NB4 (cell line): ENCODE measurements around the gene ABO.

Source experiments
- MYC ChIP-seq: IDR thresholded peaks from 2 replicates; pipeline ENCODE4 v1.6.1; 2011; ENCODE audit warnings: low read depth, low read length
- TF ChIP-seq, protein P1 (sequence below): IDR thresholded peaks from one replicate; pipeline ENCODE4 v1.5.1; 2012; ENCODE audit warnings: low read depth, low read length

- TF ChIP-seq, protein P1, sequence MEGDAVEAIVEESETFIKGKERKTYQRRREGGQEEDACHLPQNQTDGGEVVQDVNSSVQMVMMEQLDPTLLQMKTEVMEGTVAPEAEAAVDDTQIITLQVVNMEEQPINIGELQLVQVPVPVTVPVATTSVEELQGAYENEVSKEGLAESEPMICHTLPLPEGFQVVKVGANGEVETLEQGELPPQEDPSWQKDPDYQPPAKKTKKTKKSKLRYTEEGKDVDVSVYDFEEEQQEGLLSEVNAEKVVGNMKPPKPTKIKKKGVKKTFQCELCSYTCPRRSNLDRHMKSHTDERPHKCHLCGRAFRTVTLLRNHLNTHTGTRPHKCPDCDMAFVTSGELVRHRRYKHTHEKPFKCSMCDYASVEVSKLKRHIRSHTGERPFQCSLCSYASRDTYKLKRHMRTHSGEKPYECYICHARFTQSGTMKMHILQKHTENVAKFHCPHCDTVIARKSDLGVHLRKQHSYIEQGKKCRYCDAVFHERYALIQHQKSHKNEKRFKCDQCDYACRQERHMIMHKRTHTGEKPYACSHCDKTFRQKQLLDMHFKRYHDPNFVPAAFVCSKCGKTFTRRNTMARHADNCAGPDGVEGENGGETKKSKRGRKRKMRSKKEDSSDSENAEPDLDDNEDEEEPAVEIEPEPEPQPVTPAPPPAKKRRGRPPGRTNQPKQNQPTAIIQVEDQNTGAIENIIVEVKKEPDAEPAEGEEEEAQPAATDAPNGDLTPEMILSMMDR = no peak
- no peak for TF ChIP-seq MYC
Observed at GRCh38 chr9:133237035-133237731, 37.8 kb downstream of the ABO start.
